Measurements from ENCODE around the gene CD22. TPM values are rescaled to one million over a fixed set of nuclear protein-coding genes. Genes with fewer than 3 reads are reported as not detected.
"Not testable (repeated sequence)": the region's sequence is repeated elsewhere in the genome, so short reads cannot be mapped to it uniquely, and the experiment has no call there.

The CD22 gene
- total and polyA plus RNA-seq, 9 donors = 54.2 to 264 (median 113) TPM

DNA sequence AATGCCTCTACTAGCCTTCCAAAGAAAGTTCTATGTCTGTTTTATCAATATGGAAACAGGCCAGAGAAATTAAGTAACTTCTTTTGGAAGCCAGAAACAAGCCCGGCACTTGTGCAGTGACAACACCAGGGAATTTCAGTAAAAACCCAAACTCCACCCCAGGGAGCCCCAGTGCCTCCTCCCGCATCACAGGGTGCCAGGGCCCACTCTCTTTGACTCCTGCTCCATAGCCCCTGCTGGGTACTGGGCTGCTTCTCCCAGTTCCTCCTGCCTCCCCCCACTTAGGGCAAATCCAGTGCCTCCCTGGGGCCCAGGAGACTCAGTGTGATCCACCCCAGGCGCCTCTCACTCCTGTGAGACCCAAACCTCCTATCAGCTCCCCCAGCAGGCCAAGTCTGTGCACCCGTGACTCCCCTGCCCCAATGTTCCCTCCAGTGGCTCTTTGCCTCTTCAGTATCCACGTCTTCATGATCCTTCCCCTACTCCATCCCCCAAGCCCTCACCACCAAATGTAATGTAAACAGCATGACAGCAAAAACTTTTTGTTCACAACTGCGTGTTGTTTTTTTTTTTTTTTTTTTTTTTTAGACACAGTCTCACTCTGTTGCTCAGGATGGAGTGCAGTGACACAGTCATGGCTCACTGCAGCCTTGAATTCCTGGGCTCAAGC, 26.9 kb downstream of the CD22 start:
- intact Hi-C loops (cut with DNase I) = loop anchor here in 1 of 4 donors (10.0 kb wide), 1 partner anchor 139 kb away; the partner anchor contains the start of gene KRTDAP
- H3K4me1 ChIP-seq (ENCODE audit: insufficient read depth) = no peaks in the 10 kb centered on the region
- no peak overlapping the region for H3K27ac ChIP-seq
- H3K36me3 ChIP-seq = no peaks in the 10 kb centered on the region
- 52 to 59% (median 56%) methylated on average over 6 of the region's 6 CpGs for WGBS, 3 donors
- TF ChIP-seq EP300 (IDR thresholded peaks at IDR 0.05) (no peak), POLR2A (IDR thresholded peaks at IDR 0.05) (no peak)
- TF ChIP-seq, protein P1, sequence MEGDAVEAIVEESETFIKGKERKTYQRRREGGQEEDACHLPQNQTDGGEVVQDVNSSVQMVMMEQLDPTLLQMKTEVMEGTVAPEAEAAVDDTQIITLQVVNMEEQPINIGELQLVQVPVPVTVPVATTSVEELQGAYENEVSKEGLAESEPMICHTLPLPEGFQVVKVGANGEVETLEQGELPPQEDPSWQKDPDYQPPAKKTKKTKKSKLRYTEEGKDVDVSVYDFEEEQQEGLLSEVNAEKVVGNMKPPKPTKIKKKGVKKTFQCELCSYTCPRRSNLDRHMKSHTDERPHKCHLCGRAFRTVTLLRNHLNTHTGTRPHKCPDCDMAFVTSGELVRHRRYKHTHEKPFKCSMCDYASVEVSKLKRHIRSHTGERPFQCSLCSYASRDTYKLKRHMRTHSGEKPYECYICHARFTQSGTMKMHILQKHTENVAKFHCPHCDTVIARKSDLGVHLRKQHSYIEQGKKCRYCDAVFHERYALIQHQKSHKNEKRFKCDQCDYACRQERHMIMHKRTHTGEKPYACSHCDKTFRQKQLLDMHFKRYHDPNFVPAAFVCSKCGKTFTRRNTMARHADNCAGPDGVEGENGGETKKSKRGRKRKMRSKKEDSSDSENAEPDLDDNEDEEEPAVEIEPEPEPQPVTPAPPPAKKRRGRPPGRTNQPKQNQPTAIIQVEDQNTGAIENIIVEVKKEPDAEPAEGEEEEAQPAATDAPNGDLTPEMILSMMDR (IDR thresholded peaks at IDR 0.05) = no peak
- no peaks in the 10 kb centered on the region for H3K27me3 ChIP-seq
- H3K9me3 ChIP-seq = no peaks in the 10 kb centered on the region
- H3K4me3 ChIP-seq = no peak overlapping the region
- peak in 2 of 5 donors; percentile 10 to 24 for DNase-seq

DNA sequence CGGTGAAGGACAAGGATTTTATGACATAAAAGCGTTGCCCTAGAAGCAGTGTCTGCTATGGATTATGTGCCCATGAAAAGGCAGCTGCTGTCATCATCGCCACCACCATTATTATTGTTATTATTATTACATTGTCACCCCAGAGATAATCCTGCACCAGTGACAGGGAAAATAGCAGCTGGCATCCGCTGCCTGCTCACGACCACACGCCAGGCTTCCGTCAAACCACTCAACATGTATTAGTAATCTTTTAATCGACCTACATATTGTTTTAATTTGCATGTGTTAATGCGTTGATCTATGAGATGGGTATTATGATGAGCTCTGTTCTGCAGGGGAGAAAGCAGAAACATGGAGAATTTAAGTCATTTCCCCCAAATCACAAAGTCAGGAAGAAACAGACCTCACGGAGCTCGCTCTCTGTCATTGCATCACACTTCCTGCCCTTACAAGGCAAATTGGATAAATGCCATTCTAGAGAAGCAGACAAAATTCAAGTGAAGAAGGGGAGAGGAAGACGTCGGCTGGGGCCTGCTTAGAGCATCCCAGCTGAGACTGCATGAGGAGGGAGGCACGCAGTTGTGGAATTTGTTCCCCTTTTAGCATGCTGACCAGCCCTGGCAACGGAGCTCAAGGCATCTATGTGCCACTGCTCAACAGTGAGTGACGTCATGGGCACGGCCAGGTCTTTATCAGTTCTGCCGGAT, 29.0 kb downstream of the CD22 start, which contains the start of gene FFAR3:
Gene FFAR3, plus strand, starts transcription at position 594 of the 707 bp plus-strand sequence. CDS start 431 bp downstream, outside the sequence.
- peak in 1 of 5 donors; percentile 33 for DNase-seq
- 49 to 58% (median 56%) methylated on average over 18 of the region's 18 CpGs for WGBS, 3 donors
- Histone ChIP-seq H3K27me3 (no peaks in the 10 kb centered on the region), H3K4me3 (no peak within 1 kb of the TSS), H3K36me3 (no peaks in the 10 kb centered on the region), H3K4me1 (ENCODE audit: insufficient read depth) (no peaks in the 10 kb centered on the region), H3K9me3 (no peaks in the 10 kb centered on the region), H3K27ac (no peak within 1 kb of the TSS)
- intact Hi-C loops (cut with DNase I) = loop anchor here in 1 of 4 donors (10.0 kb wide), 1 partner anchor 137 kb away; the partner anchor contains the start of gene KRTDAP
- TF ChIP-seq POLR2A (IDR thresholded peaks at IDR 0.05) (no peak), EP300 (IDR thresholded peaks at IDR 0.05) (no peak)

DNA sequence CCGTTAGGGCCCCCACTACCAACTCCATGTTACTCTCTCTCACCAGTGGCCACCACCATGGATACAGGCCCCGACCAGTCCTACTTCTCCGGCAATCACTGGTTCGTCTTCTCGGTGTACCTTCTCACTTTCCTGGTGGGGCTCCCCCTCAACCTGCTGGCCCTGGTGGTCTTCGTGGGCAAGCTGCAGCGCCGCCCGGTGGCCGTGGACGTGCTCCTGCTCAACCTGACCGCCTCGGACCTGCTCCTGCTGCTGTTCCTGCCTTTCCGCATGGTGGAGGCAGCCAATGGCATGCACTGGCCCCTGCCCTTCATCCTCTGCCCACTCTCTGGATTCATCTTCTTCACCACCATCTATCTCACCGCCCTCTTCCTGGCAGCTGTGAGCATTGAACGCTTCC, 29.8 kb downstream of the CD22 start:
- DNase-seq = peak in 1 of 5 donors; percentile 25
- H3K4me1 ChIP-seq (ENCODE audit: insufficient read depth); H3K36me3 ChIP-seq; H3K4me3 ChIP-seq; H3K27ac ChIP-seq; H3K9me3 ChIP-seq; H3K27me3 ChIP-seq: not testable (repeated sequence)
- WGBS, 3 donors = 67 to 82% (median 78%) methylated on average over 9 to 12 of the region's 16 CpGs
- intact Hi-C loops (cut with DNase I) = loop anchor here in 1 of 4 donors (10.0 kb wide), 1 partner anchor 136 kb away; the partner anchor contains the start of gene KRTDAP

DNA sequence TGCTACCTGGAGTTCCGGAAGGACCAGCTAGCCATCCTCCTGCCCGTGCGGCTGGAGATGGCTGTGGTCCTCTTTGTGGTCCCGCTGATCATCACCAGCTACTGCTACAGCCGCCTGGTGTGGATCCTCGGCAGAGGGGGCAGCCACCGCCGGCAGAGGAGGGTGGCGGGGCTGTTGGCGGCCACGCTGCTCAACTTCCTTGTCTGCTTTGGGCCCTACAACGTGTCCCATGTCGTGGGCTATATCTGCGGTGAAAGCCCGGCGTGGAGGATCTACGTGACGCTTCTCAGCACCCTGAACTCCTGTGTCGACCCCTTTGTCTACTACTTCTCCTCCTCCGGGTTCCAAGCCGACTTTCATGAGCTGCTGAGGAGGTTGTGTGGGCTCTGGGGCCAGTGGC, 30.4 kb downstream of the CD22 start:
- not testable (repeated sequence) for H3K27me3 ChIP-seq; H3K4me3 ChIP-seq; H3K9me3 ChIP-seq; H3K36me3 ChIP-seq; DNase-seq; H3K4me1 ChIP-seq (ENCODE audit: insufficient read depth); H3K27ac ChIP-seq
- intact Hi-C loops (cut with DNase I) = loop anchor here in 1 of 4 donors (10.0 kb wide), 1 partner anchor 135 kb away; the partner anchor contains the start of gene KRTDAP
- 85 to 95% (median 88%) methylated on average over 19 of the region's 21 CpGs for WGBS, 3 donors

DNA sequence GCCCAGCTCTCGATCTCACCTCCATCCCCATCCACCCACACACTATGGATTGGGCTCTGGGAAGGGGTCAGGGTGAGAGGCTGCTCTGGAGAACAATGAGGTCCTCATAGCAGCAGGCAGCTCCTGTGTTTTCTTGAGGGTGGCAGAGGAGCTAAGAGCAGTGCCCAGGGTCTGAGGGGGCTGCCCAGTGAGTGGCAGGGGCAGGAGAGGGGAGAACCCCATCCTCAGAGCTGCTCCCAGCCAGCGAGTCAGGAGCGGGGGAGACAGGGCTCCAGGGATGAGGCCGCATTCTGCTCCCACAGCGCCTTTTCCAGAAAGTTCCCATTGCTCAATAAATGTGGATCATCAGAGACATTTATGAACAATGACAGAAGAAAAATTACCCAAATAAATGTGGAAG, 31.1 kb downstream of the CD22 start:
- H3K4me1 ChIP-seq (ENCODE audit: insufficient read depth); H3K4me3 ChIP-seq; intact Hi-C loops (cut with DNase I); H3K27ac ChIP-seq; H3K36me3 ChIP-seq; H3K27me3 ChIP-seq; H3K9me3 ChIP-seq; DNase-seq: not testable (repeated sequence)
- WGBS, 3 donors = 83 to 90% (median 86%) methylated on average over 1 to 3 of the region's 5 CpGs

DNA sequence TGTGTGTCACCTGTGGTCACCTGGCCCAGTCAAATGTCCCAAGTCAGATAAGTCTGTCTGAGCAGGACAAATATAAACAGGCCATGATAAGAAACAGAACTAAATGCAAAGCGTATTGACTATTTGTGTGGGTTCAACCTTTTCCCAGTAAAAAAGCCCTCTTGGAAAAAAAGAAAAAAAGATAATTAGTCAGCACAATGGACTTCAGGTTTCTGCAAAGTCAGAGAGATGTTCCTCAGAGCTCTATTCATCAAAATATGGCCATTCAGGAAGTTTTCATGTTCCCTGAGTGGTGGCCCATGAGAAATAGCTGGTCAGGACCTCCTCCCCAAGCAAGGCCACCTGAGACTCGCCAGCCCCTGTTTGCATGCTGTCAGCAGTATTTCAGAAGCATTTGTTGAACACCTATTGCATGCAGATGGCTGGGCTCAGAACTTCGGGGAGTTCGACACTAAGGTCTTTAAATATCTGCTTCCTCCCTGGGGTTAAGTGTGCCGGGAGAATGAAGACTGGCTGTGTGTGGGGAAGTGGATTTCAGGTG, 32.0 kb downstream of the CD22 start:
- Histone ChIP-seq H3K4me3 (no peak overlapping the region), H3K9me3 (no peaks in the 10 kb centered on the region), H3K4me1 (ENCODE audit: insufficient read depth) (no peaks in the 10 kb centered on the region), H3K27ac (no peak overlapping the region), H3K36me3 (no peaks in the 10 kb centered on the region), H3K27me3 (no peaks in the 10 kb centered on the region)
- intact Hi-C loops (cut with DNase I) = no loop called here
- DNase-seq = no peak
- TF ChIP-seq, protein P1 (IDR thresholded peaks at IDR 0.05) = no peak
- TF ChIP-seq POLR2A (IDR thresholded peaks at IDR 0.05) = no peak
- WGBS, 3 donors = 39 to 43% methylated on average over 5 of the region's 5 CpGs; no CpG with 5 or more reads in 1 of the 3 donors

Data from ovary (tissue), 9 donors.